HG03064 (cell line): ENCODE measurements around the gene PPFIA1.

Experiments
- ATAC-seq: cut with Tn5 transposase; IDR thresholded peaks from one replicate; pipeline ENCODE4 v1.9.1; 2021; ENCODE audit warnings: low read depth; ENCODE audit not compliant: unreplicated experiment

Gene PPFIA1

GRCh38 chr11:70270104-70270876, at the start of gene PPFIA1:
Gene PPFIA1, plus strand, starts transcription at chr11:70270690. Its CDS starts 1,483 bp downstream, at chr11:70272173.
- ATAC-seq = peak; percentile 89

GRCh38 chr11:70220920-70221319, 49.6 kb upstream of the PPFIA1 start:
- ATAC-seq = no peak

GRCh38 chr11:70225681-70226177, 44.8 kb upstream of the PPFIA1 start:
- no peak for ATAC-seq

GRCh38 chr11:70226183-70226582, 44.3 kb upstream of the PPFIA1 start:
- ATAC-seq = no peak

- no peak for ATAC-seq
Observed at GRCh38 chr11:70226967-70227366, 43.5 kb upstream of the PPFIA1 start.

GRCh38 chr11:70229737-70230136, 40.8 kb upstream of the PPFIA1 start:
- no peak for ATAC-seq

GRCh38 chr11:70230151-70230839, 40.2 kb upstream of the PPFIA1 start:
- no peak for ATAC-seq

GRCh38 chr11:70230840-70231710, 39.4 kb upstream of the PPFIA1 start:
- no peak for ATAC-seq

- ATAC-seq = no peak
Observed at GRCh38 chr11:70233034-70233433, 37.5 kb upstream of the PPFIA1 start.

- ATAC-seq = no peak
Observed at GRCh38 chr11:70233511-70233934, 37.0 kb upstream of the PPFIA1 start.

GRCh38 chr11:70233962-70234361, 36.5 kb upstream of the PPFIA1 start:
- ATAC-seq = no peak

GRCh38 chr11:70240337-70240736, 30.2 kb upstream of the PPFIA1 start:
- no peak for ATAC-seq

- ATAC-seq = no peak
Observed at GRCh38 chr11:70241709-70242108, 28.8 kb upstream of the PPFIA1 start.

GRCh38 chr11:70242885-70243284, 27.6 kb upstream of the PPFIA1 start:
- ATAC-seq = no peak

GRCh38 chr11:70243912-70244652, 26.4 kb upstream of the PPFIA1 start:
- ATAC-seq = no peak

GRCh38 chr11:70244698-70245097, 25.8 kb upstream of the PPFIA1 start:
- ATAC-seq = no peak

GRCh38 chr11:70246196-70246595, 24.3 kb upstream of the PPFIA1 start:
- ATAC-seq = no peak

GRCh38 chr11:70247042-70247709, 23.3 kb upstream of the PPFIA1 start:
- ATAC-seq = no peak

- ATAC-seq = no peak
Observed at GRCh38 chr11:70247710-70248072, 22.8 kb upstream of the PPFIA1 start.
